Naive thymus-derived CD4-positive, alpha-beta T cell (primary cell): Measurements from ENCODE around the gene SLC25A13. TPM values are rescaled to one million over a fixed set of nuclear protein-coding genes. Genes with fewer than 3 reads are reported as not detected.

Experiments used
- ATAC-seq: fragments of 150-1000 bp; cut with Tn5 transposase; 2 replicates; pipeline ENCODE4 v1.10.0; 2021; ENCODE audit warnings: mild to moderate bottlenecking, moderate library complexity
- CTCF ChIA-PET: fragments of 350-600 bp; sonication (Branson Sonifier 250); formaldehyde crosslinking; loops from one replicate; lab custom pipeline; 2021; ENCODE audit warnings: antibody characterized with exemption; lab: Charles Lee
- POLR2A ChIA-PET: fragments of 350-600 bp; sonication (Branson Sonifier 250); formaldehyde crosslinking; loops from one replicate; lab custom pipeline; 2021; ENCODE audit warnings: antibody characterized with exemption, inconsistent platforms; lab: Charles Lee
- DNase-seq, 9 donors: peaks; one replicate each; pipeline versions ENCODE4 v3.0.0 to v3.0.0-alpha.2; 2020 to 2022; ENCODE audit warnings: mixed read lengths in 1 of 9
- H3K27ac ChIP-seq: one replicate; pipeline ENCODE4 v1.7.0; 2013; ENCODE audit warnings: mild to moderate bottlenecking, low read depth, low read length, moderate library complexity
- H3K27me3 ChIP-seq, 2 donors: one replicate each; pipeline ENCODE4 v1.7.0; 2013; ENCODE audit warnings: low read length in 2 of 2, mild to moderate bottlenecking in 2 of 2, moderate library complexity in 2 of 2; ENCODE audit not compliant: control insufficient read depth in 2 of 2, insufficient read depth in 2 of 2
- H3K36me3 ChIP-seq, 3 experiments: 1 replicate in 2 of 3; 2 replicates in 1 of 3; pipeline ENCODE4 v1.7.0; 2013; ENCODE audit warnings: low read length in 3 of 3, mild to moderate bottlenecking in 3 of 3, moderate library complexity in 1 of 3; ENCODE audit not compliant: insufficient read depth in 3 of 3, control insufficient read depth in 2 of 3
- H3K4me1 ChIP-seq, 2 donors: one replicate each; pipeline ENCODE4 v1.7.0; 2013; ENCODE audit warnings: low read length in 2 of 2, mild to moderate bottlenecking in 2 of 2, moderate library complexity in 1 of 2; ENCODE audit not compliant: control insufficient read depth in 2 of 2, insufficient read depth in 2 of 2
- H3K4me3 ChIP-seq: 2 replicates; pipeline ENCODE4 v1.7.0; 2013; ENCODE audit warnings: mild to moderate bottlenecking, low read length
- H3K9me3 ChIP-seq, 3 experiments: 1 replicate in 2 of 3; 2 replicates in 1 of 3; pipeline ENCODE4 v1.7.0; 2013; ENCODE audit warnings: low read length in 3 of 3; ENCODE audit not compliant: control insufficient read depth in 2 of 3
- H3K27ac Mint-ChIP-seq, 9 donors: one replicate each; pipeline ENCODE4 v1.8.0; 2020 to 2022; ENCODE audit warnings: mixed read lengths in 9 of 9, mild to moderate bottlenecking in 8 of 9, moderate library complexity in 5 of 9, inconsistent platforms in 2 of 9
- H3K27me3 Mint-ChIP-seq, 5 donors: one replicate each; pipeline ENCODE4 v1.8.0; 2021 to 2022; ENCODE audit warnings: mixed read lengths in 5 of 5, mild to moderate bottlenecking in 1 of 5
- H3K36me3 Mint-ChIP-seq, 5 donors: one replicate each; pipeline ENCODE4 v1.8.0; 2020 to 2022; ENCODE audit warnings: mixed read lengths in 5 of 5, mild to moderate bottlenecking in 3 of 5, inconsistent platforms in 1 of 5
- H3K4me1 Mint-ChIP-seq, 7 donors: one replicate each; pipeline ENCODE4 v1.8.0; 2020 to 2022; ENCODE audit warnings: mixed read lengths in 7 of 7, mild to moderate bottlenecking in 3 of 7, inconsistent platforms in 1 of 7
- H3K4me3 Mint-ChIP-seq, 10 donors: one replicate each; pipeline ENCODE4 v1.8.0; 2020 to 2022; ENCODE audit warnings: mild to moderate bottlenecking in 10 of 10, mixed read lengths in 10 of 10, moderate library complexity in 6 of 10, inconsistent platforms in 2 of 10
- H3K9me3 Mint-ChIP-seq, 11 donors: one replicate each; pipeline ENCODE4 v1.8.0; 2020 to 2022; ENCODE audit warnings: mixed read lengths in 11 of 11, mild to moderate bottlenecking in 4 of 11, inconsistent platforms in 1 of 11, moderate library complexity in 1 of 11
- intact Hi-C, 2 donors: fragments of 100-400 bp; cut with micrococcal nuclease; formaldehyde crosslinking; loops; one replicate each; pipeline ENCODE4 v1.15.1; 2023
- polyA plus RNA-seq, 2 donors: library from polyadenylated mRNA; unstranded; fragments of 300-500 nt; fragmentation: Illumina TruSeq; gene quantifications; one replicate each; pipeline ENCODE4 v1.2.3, GENCODE V29; 2021
- total RNA-seq, 6 experiments: library from RNA in 5 of 6; stranded (reverse) in 5 of 6; gene quantifications; 1 replicate in 5 of 6; 2 replicates in 1 of 6; pipeline ENCODE4 v1.2.3 and lab custom pipeline; 2021 to 2026

The SLC25A13 gene
- total and polyA plus RNA-seq, 7 experiments from 2014 or later: 5.7 to 22.5 (median 9.1) TPM

DNA sequence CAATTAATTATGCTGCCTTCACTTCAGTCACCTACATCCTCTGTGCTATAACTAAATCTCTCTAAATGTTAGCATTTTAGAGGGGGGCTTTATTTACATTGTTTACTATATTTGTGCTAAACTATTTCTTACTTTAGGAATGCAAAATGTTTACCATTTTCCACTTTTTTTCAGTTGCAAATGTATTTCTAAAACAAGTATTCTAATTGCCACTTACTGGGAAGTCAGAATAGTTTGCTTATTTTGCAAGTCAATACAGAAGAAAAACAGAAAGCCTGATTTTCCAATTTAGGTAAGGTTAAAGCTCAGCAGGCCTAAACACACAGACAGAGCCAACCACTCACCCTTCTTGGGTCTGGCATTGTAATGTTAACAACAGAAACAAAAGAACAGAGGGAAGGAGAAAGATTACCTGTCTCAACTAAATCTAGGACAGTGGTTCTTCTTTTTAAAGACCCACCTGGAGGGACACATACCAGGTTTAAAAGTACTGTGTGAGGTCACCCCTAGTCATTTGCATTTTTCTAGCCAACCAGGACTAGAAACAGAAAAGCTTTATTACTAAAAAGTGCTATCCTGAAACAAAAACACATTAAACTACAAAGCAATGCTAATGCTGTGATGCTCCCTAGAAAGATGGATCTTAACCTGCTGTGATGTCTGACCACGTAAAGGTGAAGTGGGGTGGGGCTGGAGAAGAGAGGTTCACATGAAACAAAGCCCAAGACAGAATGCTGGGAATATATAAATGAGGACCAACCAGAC, 178.2 kb downstream of the SLC25A13 start:
- Mint-ChIP-seq H3K9me3 (no peaks in the 10 kb centered on the region), H3K27ac (no peak overlapping the region), H3K4me3 (no peak overlapping the region), H3K36me3 (peaks cover 4 to 59% (median 27%) of the 10 kb centered on the region in 5 donors), H3K4me1 (no peaks in the 10 kb centered on the region), H3K27me3 (no peaks in the 10 kb centered on the region)
- intact Hi-C loops: no loop called here
- ChIA-PET CTCF (no interaction called here), POLR2A (no interaction called here)
- H3K4me3 ChIP-seq: no peak overlapping the region
- H3K27ac ChIP-seq: no peak overlapping the region
- DNase-seq (no peak), ATAC-seq (no peak)
- H3K27me3 ChIP-seq: no peaks in the 10 kb centered on the region
- H3K36me3 ChIP-seq: peaks cover 0 to 4% (median 0%) of the 10 kb centered on the region in 3 experiments
- no peaks in the 10 kb centered on the region for H3K9me3 ChIP-seq
- no peaks in the 10 kb centered on the region for H3K4me1 ChIP-seq

DNA sequence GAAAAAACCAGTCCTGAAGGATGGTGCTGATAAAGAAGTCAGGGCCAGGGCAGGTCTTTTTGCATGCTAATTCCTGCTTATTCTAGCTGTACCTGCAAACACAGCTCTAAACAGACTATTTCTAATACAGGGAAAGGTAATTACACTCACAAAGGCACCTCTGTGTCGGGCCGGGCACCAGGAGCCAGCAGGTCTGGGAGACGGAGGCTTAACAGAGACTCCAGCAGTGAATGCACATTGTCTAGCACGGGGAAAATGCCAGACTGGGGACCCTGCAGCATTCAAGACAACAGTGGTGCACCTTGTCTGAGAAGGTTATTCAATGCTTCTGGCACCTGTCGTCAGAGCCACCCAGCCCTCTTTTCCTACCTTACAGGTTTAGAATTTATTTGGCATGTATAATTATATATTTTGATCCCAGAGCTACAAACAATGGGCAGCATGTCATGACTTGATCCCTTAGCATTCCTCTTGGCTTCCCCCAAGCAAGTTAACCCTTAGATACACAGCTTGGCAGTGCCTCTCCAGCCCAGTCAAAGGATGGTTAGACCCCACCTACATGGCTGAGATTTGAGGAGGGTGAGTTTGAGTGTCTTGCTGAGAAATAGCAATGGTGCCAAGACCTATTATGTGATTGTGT, 185.2 kb downstream of the SLC25A13 start:
- no peak overlapping the region for H3K27ac ChIP-seq
- H3K4me3 ChIP-seq: no peak overlapping the region
- DNase-seq (no peak), ATAC-seq (no peak)
- no peaks in the 10 kb centered on the region for H3K9me3 ChIP-seq
- POLR2A ChIA-PET: no interaction called here
- H3K36me3 Mint-ChIP-seq: peaks cover 6 to 61% (median 28%) of the 10 kb centered on the region in 5 donors
- H3K4me1 Mint-ChIP-seq: peaks cover 0 to 1% (median 0%) of the 10 kb centered on the region in 7 donors
- no peaks in the 10 kb centered on the region for H3K27me3 ChIP-seq
- H3K36me3 ChIP-seq: no peaks in the 10 kb centered on the region
- no peaks in the 10 kb centered on the region for H3K4me1 ChIP-seq
- CTCF ChIA-PET: no interaction called here
- H3K27ac Mint-ChIP-seq: no peak overlapping the region
- H3K27me3 Mint-ChIP-seq: no peaks in the 10 kb centered on the region
- no peak overlapping the region for H3K4me3 Mint-ChIP-seq
- intact Hi-C loops: no loop called here
- no peaks in the 10 kb centered on the region for H3K9me3 Mint-ChIP-seq

DNA sequence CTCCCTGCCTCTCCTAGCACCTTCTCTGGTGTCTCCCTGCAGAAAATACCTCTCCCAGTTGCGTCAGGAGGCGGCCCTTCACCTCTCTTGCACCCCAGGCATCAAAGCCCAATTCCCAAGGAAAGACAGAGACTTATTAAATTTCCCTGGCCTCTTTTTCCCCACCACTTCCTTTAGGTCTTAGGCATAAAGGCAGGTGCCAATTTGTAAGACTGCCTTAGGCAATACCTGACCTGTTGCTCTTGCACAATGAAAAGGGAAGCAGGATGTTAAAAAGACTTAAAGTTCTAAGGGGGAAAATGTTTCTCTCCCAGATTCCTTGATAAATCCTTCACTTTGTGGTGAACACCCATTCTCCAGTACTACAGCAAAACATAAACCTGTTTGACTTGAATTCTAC, 186.7 kb downstream of the SLC25A13 start:
- H3K36me3 ChIP-seq: peaks cover 0 to 3% (median 0%) of the 10 kb centered on the region in 3 experiments
- H3K4me1 ChIP-seq: no peaks in the 10 kb centered on the region
- no peak overlapping the region for H3K27ac Mint-ChIP-seq
- no peak for ATAC-seq
- intact Hi-C loops: no loop called here
- no peaks in the 10 kb centered on the region for H3K27me3 Mint-ChIP-seq
- no peaks in the 10 kb centered on the region for H3K9me3 ChIP-seq
- H3K4me1 Mint-ChIP-seq: peaks cover 0 to 1% (median 0%) of the 10 kb centered on the region in 7 donors
- H3K27ac ChIP-seq: no peak overlapping the region
- H3K36me3 Mint-ChIP-seq: peaks cover 4 to 65% (median 35%) of the 10 kb centered on the region in 5 donors
- no peak overlapping the region for H3K4me3 ChIP-seq
- CTCF ChIA-PET: no interaction called here
- no peaks in the 10 kb centered on the region for H3K9me3 Mint-ChIP-seq
- H3K27me3 ChIP-seq: no peaks in the 10 kb centered on the region
- no peak for DNase-seq
- H3K4me3 Mint-ChIP-seq: no peak overlapping the region
- POLR2A ChIA-PET: no interaction called here

DNA sequence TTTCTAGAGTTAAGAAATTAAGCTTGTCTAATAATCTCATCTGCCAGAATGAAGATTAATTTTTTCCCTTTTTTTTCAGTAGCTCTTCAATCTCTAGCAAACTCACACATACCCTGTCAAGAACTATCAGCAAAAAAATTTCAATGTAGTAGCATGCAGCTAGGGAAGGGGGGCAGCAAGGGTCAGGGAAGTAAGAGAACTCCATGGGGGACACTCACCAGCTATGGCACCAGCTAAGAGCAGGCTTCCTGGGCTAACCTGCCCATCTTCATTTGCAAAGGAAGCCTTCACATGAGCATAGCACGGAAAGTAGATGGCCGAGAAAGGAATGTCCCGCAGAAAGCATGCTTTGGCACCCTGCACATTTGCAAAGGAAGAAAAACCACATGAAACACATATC, 190.4 kb downstream of the SLC25A13 start:
- Histone ChIP-seq H3K36me3 (peaks cover 0 to 3% (median 0%) of the 10 kb centered on the region in 3 experiments), H3K27ac (no peak overlapping the region), H3K27me3 (no peaks in the 10 kb centered on the region), H3K4me1 (no peaks in the 10 kb centered on the region), H3K9me3 (no peaks in the 10 kb centered on the region), H3K4me3 (no peak overlapping the region)
- Mint-ChIP-seq H3K4me1 (no peaks in the 10 kb centered on the region), H3K27ac (no peak overlapping the region), H3K36me3 (peaks cover 6 to 58% (median 35%) of the 10 kb centered on the region in 5 donors), H3K9me3 (peaks cover 0 to 3% (median 0%) of the 10 kb centered on the region in 11 donors), H3K27me3 (no peaks in the 10 kb centered on the region), H3K4me3 (no peak overlapping the region)
- intact Hi-C loops: no loop called here
- ChIA-PET POLR2A (no interaction called here), CTCF (no interaction called here)
- no peak for DNase-seq
- no peak for ATAC-seq

DNA sequence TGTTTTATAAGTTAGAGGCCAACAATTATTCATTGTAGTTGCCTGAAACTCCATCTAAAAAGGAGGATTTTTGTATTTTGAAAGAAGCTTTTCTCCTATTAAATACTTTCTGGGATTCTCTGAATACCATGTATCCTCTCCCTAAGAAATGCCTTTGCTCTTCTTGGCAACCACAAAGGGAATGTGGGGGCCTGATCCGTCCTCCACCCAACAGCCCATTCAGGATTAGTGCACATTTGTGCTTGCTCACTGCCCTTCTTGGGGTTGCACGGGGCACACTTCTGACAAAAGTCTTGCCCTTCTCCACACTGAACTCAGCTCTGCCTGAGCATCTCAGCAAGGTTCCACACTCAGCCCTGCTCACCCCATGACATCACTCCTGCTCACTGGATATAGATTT, 194.2 kb downstream of the SLC25A13 start:
- peaks cover 0 to 46% (median 17%) of the 10 kb centered on the region in 5 donors for H3K36me3 Mint-ChIP-seq
- H3K36me3 ChIP-seq: peaks cover 0 to 3% (median 0%) of the 10 kb centered on the region in 3 experiments
- peaks cover 0 to 3% (median 0%) of the 10 kb centered on the region in 11 donors for H3K9me3 Mint-ChIP-seq
- ChIA-PET CTCF (no interaction called here), POLR2A (no interaction called here)
- no peaks in the 10 kb centered on the region for H3K4me1 Mint-ChIP-seq
- no peaks in the 10 kb centered on the region for H3K9me3 ChIP-seq
- H3K27me3 ChIP-seq: no peaks in the 10 kb centered on the region
- H3K27me3 Mint-ChIP-seq: no peaks in the 10 kb centered on the region
- ATAC-seq (no peak), DNase-seq (no peak)
- no peak overlapping the region for H3K27ac Mint-ChIP-seq
- no peaks in the 10 kb centered on the region for H3K4me1 ChIP-seq
- no peak overlapping the region for H3K4me3 Mint-ChIP-seq
- H3K4me3 ChIP-seq: no peak overlapping the region
- H3K27ac ChIP-seq: no peak overlapping the region
- intact Hi-C loops: no loop called here

DNA sequence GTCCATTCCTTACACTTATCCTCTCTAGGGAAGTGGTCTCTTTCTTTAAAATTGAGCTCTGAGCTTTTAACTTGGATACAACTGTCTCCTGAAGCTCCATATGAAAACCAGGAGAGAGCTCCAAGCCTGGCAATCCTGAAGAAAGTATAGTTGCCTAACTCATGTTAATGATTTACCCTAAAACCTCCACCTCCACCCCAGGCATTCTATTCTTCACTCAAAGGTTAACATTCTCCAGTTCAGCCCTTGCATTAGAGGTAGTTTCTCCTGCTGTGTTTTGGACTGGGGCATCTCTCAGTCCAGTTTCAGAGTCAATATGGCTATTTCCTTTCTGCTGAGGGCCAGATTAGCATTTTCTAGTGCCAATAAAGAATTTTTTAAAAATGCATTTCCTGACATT, 195.5 kb downstream of the SLC25A13 start:
- CTCF ChIA-PET: no interaction called here

More for the DNA sequence above, 195.5 kb downstream of the SLC25A13 start:
- H3K27ac ChIP-seq: no peak overlapping the region
- Mint-ChIP-seq H3K36me3 (peaks cover under 1 to 37% (median 26%) of the 10 kb centered on the region in 5 donors), H3K27ac (no peak overlapping the region), H3K27me3 (no peaks in the 10 kb centered on the region), H3K4me1 (no peaks in the 10 kb centered on the region), H3K4me3 (no peak overlapping the region), H3K9me3 (peaks cover 0 to 3% (median 0%) of the 10 kb centered on the region in 11 donors)
- no peak overlapping the region for H3K4me3 ChIP-seq
- no peaks in the 10 kb centered on the region for H3K36me3 ChIP-seq
- POLR2A ChIA-PET: no interaction called here
- no peak for DNase-seq
- no peaks in the 10 kb centered on the region for H3K9me3 ChIP-seq
- H3K27me3 ChIP-seq: no peaks in the 10 kb centered on the region
- intact Hi-C loops: no loop called here
- no peak for ATAC-seq
- no peaks in the 10 kb centered on the region for H3K4me1 ChIP-seq
